Skin of body (tissue), 2 donors: ENCODE results near the gene LOXL1. TPM values are rescaled to one million over a fixed set of nuclear protein-coding genes. Genes with fewer than 3 reads are reported as not detected.
A peak's percentile ranks its signal among the peaks of the same experiment; 100 is the strongest.

ENCODE experiments used
- DNase-seq: peaks from one replicate; lab custom pipeline; 2025; lab: John Stamatoyannopoulos, UW
- total RNA-seq: library from RNA; depleted of rRNA; stranded (reverse); fragments of >200 nt; gene quantifications from one replicate; pipeline ENCODE4 v1.2.3, GENCODE V29; 2014

The LOXL1 gene
- total RNA-seq, 1 donor from 2014 or later = 27.6 TPM

DNA sequence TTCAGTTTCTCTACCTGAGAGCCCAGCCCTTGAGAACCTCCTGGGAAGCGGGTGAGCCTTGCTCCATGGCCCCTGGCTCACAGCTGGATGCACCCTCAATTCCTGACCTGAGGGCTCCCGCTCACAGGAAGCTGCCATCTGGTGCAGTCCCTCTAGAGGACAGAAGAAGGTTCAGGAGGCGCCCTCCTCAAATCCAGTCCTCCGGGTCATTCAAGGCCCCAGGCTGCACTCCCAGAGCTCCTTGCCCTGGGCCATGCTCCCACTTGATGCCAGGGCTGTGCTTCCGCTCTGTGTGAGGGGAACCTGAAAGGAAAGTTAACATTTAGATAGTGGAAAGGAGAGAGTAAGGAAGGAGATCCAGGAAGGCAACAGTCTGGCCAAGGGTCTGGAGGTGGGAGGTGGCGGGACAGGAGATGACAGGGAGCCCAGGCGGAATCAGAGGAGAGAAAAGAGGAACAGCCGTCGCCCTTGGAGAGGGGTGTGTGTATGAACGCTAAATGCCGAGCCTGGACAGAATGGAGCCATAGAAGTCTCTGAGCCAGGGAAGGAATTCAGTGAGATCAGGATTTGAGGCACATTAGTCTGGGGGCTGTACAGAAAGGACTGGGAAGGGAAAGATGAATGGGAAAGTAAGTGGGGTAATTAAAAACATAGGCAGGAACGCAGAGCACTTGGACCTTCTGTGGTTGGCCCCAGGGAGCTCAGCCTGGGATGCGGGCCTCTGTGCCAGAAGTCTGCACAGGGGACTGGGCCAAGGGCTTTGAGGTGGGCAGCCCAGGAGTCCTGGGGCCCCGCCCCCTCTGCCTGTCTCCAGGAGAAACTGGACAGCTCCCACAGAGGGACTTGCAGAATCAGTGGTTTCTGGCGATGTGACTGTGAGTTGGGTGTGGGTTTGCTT lies 26.8 kb upstream of the LOXL1 start:
- DNase-seq = peak; percentile 26

DNA sequence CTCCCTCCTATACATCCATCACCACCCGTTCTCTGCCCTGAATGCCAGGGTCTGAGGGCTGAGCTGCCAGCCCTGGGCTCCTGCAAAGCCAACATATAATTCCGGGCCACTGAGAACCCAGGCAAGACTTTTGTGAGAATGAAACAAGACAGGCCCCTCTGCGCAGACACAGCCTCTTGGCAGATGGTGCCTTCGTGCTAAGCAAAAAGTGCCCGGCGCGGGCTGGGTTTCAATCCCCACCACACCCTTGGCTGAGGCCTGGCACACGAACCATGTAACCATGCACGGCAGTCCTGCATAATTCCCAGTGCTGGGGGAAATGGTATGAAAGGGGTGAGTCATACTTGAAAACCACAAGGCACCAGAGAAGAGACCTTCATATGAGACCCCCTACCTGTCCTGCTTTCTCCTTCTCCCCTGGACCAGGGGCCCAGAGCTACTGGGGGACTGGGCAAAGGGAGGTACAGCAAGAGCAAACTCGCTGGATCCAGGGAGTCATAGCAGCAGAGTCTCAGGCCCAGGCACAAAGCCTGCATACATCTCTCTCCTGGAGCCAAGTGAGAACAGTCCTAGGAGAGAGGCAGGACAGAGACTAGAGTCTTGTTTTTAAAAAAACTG lies 26.1 kb upstream of the LOXL1 start:
- no peak for DNase-seq

DNA sequence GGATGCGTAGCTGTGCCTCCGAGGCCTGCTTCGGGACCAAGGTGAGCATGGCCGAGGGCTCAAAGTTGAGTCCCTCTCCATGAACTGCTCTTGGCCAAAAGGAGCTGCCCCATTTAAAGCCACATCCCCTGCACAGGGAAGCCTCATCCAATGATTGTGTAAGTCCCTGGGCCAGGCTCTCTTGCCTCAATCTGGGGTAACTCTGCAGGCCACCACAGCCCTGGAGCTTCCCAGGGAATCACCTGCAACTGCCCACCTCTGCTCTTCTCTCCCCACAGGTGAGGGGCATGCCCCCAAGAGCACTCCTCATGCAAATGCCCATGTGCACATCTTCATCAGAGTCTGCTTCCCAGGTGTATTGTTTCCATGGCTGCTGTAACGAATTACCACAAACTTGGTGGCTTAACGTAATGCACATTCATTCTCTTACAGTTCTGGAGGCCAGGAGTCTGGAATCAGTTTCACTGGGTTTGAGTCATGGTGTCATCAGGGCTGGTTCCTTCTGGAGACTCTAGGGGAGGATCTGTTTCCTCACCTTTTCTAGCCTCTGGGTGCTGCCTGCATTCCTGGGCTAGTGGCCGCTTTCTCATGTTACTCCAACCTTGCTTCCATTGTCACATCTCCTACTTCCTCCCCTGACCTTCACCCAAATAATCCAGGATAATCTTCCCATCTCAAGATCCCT lies 25.0 kb upstream of the LOXL1 start:
- DNase-seq = no peak

DNA sequence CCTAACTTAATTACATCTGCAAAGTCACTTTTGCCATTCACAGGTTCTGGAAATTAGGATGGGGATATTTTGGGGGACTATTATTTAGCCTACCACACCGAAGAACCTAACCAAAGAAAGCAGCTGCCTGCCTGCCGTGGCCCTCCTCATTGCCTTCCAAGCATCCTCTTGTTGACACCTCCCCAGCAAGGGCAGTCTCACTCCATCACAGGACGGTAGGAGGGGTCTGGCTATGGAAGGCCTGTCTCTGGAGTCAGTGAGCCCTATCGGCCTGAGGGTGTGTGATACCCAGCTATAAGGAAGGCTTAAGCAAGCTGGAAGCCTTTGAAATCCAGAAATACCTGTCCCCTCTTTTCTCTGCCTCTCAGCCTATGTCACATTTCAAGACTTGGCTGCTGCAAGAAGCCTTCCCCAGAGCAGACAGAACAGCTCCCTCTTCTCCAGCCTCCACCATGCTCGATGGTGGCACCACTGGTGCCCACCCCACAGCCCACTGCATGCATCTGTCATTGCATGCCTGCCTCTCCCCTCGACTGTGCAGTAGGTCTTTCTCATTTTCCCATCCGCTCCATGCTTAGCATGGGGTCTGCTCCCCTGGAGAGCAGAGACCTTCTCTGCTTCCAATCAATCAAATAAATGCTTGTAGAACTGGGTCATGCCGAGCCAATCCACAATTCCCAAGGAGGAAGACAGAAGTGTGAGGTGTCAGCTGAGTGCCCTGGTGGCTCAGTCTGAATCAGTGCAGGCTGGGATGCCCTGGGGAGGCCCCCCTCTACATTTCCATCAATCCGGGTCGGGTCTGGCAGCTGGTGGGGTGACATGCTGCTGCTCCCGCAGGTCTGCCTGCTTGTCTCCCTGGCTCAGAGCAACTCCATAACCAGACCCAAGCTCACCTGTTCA lies 23.9 kb upstream of the LOXL1 start:
- no peak for DNase-seq

DNA sequence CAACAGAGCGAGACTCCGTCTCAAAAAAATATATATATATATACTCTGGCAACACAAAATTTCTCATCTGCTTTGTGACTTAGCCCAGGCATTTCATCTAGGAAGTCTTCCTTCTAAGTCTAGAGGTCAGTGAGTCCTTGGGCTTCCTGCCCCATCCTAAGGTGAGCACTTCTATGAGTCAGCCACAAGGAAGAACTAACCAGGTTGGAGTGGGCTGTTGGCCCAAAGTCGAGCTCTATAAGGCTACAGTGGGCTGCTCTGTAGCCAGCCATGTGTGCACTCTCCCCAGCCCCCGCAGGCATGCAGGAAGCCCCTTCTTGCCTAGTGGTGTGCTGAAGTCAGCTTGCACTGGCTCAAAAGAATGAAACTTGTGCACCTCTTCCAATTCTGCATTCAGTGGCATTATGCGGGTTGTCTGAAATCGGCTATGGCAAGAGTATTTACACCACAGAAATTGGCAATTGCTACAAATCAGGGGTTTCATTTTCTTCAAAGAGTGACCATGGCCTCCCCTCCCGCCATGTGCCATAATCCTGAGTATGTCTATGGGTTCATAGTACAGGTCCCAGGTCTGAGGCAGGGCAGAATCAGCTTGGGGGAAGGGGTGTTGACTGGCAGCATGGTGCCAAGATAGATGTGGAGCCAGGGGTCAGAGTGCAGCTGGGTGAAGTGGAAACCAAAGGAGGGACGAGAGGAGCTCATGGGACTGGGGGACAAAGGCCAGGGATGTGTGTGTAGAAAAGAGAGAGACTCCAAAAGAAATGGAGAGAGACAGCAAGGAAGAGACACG lies 22.0 kb upstream of the LOXL1 start:
- no peak for DNase-seq

- DNase-seq = no peak
Measured at GRCh38 chr15:73905225-73905827, 20.9 kb upstream of the LOXL1 start.

DNA sequence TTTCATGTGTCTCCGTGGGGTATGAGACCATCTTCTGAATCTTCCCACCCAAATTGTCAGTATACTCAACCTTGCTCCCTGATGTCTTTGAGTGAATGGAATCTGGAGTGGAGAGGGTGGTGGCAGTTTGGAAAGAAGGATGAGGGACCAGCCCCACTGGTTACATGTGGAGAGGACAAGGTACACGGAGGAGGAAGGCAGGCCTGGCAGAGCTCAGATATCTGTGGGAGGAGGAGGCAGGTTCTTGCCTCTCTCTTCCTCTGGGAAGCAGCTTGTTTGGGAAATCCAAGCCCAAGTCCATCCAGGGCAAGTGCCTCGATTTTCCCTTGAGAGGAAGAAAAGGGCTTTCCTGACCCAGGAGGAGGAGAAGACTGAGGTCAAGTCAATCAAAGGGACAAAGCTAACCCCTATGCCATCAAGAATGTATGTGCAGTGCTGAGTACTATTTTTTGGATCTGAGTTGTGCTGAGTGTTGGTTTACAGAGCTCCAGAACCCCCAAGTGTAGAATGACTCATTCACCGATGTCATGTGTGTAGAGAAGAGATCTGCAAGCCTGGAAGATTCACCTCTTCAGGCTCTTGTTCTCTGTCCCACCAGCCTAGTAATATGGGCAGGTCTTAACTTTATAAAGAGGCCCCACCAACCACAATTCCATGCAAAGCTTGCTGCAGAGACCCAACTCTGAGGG lies 19.8 kb upstream of the LOXL1 start:
- no peak for DNase-seq

DNA sequence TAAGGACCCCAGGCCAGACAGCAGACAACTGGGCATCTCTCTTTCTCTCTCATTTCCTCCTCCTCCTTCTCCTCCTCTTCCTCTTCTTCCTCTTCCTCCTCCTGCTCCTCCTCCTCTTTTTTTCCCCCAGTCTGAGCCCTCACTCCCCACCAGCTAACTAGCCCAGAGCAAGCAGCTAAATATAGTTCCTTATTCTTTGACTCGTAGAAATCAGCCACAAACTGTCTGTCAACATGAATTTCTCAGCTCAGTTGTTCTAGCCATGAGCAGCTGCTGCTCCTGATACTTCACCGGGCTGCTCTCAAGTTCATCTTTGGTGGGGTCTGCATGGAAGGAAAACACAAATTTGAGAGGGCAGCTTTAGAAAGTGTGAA lies 19.2 kb upstream of the LOXL1 start:
- DNase-seq = no peak

DNA sequence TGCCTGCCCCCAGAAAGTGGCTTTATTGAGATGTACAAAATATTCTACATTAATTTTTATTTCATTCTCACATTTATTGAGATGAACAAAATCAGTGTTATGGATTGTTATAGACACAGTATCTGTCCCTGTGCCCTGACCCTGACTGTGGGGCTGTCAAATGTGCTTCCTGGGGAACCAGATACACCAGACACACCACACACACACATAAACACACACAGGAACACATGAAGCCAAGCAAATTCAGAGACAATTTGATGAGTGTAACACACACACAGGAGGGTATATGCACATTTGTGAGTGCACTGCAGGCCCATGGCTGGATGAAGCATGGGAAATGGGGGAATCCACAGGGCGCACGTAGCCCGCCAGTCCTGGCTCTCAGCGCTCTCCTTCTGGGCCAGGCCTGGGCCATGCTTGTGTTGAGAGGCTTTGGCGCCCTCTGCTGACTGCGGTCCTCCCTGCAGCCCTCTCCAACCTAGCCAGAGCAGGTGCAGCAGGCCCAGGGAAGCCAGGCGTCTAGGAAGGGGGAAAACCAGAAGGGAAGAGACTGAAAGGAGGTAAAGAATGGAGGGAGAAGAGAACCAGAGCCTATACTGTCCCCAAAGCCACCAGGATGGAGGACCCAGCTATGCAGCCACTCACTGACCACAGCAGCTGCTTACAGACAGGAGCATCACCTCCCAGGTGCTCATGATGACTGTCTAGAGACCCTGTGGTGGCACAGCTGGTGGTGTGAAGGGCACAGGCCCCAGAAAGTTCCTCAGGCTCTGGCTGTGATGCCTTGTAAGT lies 18.0 kb upstream of the LOXL1 start:
- no peak for DNase-seq

DNA sequence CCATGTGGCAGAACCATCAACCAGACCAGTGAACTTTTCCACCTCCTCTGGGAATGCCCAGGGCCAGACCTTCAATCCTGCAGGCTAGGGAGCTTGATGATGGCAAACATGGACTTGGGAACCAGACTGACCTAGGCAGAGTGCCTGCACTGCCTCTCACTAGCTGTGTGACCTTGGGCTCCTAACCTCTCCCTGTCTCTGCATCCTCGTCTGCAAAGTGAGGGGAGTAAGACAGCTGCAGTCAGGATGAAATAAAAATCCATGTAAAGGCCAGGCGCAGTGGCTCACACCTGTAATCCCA lies 17.5 kb upstream of the LOXL1 start:
- DNase-seq = no peak

GRCh38 chr15:73909651-73910050 lies 16.6 kb upstream of the LOXL1 start:
- DNase-seq = no peak

- no peak for DNase-seq
Measured at GRCh38 chr15:73910522-73911303, 15.5 kb upstream of the LOXL1 start.

- no peak for DNase-seq
Measured at GRCh38 chr15:73912030-73912596, 14.1 kb upstream of the LOXL1 start.

DNA sequence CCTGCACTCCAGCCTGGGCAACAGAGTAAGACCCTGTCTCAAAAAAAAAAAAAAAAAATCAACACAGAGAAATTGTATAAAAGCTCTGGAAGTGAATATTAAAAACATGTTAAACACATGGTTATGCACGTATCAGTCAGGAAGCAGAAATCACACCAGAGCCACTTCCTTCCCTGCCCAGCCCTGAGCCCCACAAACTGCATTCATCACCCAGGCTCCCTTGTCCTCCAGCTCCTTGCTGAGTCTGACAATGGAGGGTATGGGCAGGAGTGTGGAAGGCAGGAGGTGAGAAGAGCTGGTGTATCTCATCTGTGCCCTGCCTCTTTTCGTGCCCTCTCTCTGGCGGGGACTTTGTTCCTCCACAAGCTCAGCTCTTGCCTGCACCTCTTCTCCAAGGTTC lies 12.1 kb upstream of the LOXL1 start:
- DNase-seq = no peak

- no peak for DNase-seq
Measured at GRCh38 chr15:73915082-73915481, 11.2 kb upstream of the LOXL1 start.

- no peak for DNase-seq
Measured at GRCh38 chr15:73918784-73919183, 7.5 kb upstream of the LOXL1 start.

- DNase-seq = no peak
Measured at GRCh38 chr15:73919706-73920105, 6.6 kb upstream of the LOXL1 start.
